Endodermal cell (in vitro differentiated cells): ENCODE data around the gene KCNH8. TPM values are rescaled to one million over a fixed set of nuclear protein-coding genes. Genes with fewer than 3 reads are reported as not detected.

Experiments used
- DNase-seq: peaks from one replicate; pipeline ENCODE4 v3.0.0-alpha.2; 2017
- H3K27ac ChIP-seq: 2 replicates; pipeline ENCODE4 v1.5.1; 2013; ENCODE audit warnings: mild to moderate bottlenecking, low read depth, low read length, moderate library complexity
- H3K27me3 ChIP-seq: 2 replicates; pipeline ENCODE4 v1.6.1; 2013; ENCODE audit warnings: mild to moderate bottlenecking, low read length, moderate library complexity; ENCODE audit not compliant: insufficient read depth, control insufficient read depth, poor library complexity, severe bottlenecking
- H3K36me3 ChIP-seq: 2 replicates; pipeline ENCODE4 v1.7.0; 2013; ENCODE audit warnings: mild to moderate bottlenecking, low read length, moderate library complexity; ENCODE audit not compliant: control insufficient read depth, insufficient read depth
- H3K4me1 ChIP-seq: one replicate; pipeline ENCODE4 v1.7.0; 2013; ENCODE audit warnings: low read length; ENCODE audit not compliant: control insufficient read depth, insufficient read depth
- H3K4me3 ChIP-seq: 2 replicates; pipeline ENCODE4 v1.5.1; 2013; ENCODE audit warnings: mild to moderate bottlenecking, low read length, moderate library complexity
- H3K9ac ChIP-seq: 2 replicates; pipeline ENCODE4 v1.6.1; 2013; ENCODE audit warnings: mild to moderate bottlenecking, low read length, moderate library complexity; ENCODE audit not compliant: poor library complexity, severe bottlenecking; ENCODE audit errors: extremely low read depth
- H3K9me3 ChIP-seq: 2 replicates; pipeline ENCODE4 v1.6.1; 2013; ENCODE audit warnings: mild to moderate bottlenecking, low read length, moderate library complexity; ENCODE audit not compliant: control insufficient read depth
- H3K27ac Mint-ChIP-seq: 2 replicates; pipeline ENCODE4 v1.8.0; 2020; ENCODE audit warnings: mixed read lengths
- H3K27me3 Mint-ChIP-seq: 2 replicates; pipeline ENCODE4 v1.8.0; 2021; ENCODE audit warnings: mild to moderate bottlenecking, mixed read lengths; ENCODE audit not compliant: insufficient read depth
- H3K36me3 Mint-ChIP-seq: 2 replicates; pipeline ENCODE4 v1.8.0; 2020; ENCODE audit warnings: low read depth, mixed read lengths
- H3K4me1 Mint-ChIP-seq: 2 replicates; pipeline ENCODE4 v1.8.0; 2020; ENCODE audit warnings: mixed read lengths
- H3K4me3 Mint-ChIP-seq: 2 replicates; pipeline ENCODE4 v1.8.0; 2020; ENCODE audit warnings: mild to moderate bottlenecking, moderate library complexity, mixed read lengths
- H3K9me3 Mint-ChIP-seq: 2 replicates; pipeline ENCODE4 v1.8.0; 2020; ENCODE audit warnings: mild to moderate bottlenecking, mixed read lengths
- WGBS, 2 experiments: methylation state at CpG; one replicate each; pipeline versions ENCODE4 v1.1.5 to v1.1.7; 2013; ENCODE audit warnings: missing lambda C conversion rate in 2 of 2, mixed read lengths in 1 of 2; ENCODE audit not compliant: insufficient coverage in 1 of 2, insufficient read length in 1 of 2; 5-methylcytosine and 5-hydroxymethylcytosine counted together
- total RNA-seq, 2 donors: library from RNA; stranded (reverse); fragmentation: NEBNext Ultra II Directional in 1 of 2; extraction: Animal tissue kit (Norgen Biotek cat#: 25700) in 1 of 2; gene quantifications; 2 replicates in 1 of 2; 3 replicates in 1 of 2; pipeline ENCODE4 v1.2.1, GENCODE V29; 2021
- TF ChIP-seq, protein P1 (sequence below): fragments of 200-600 bp; sonication (generic); conservative IDR thresholded peaks from 2 replicates; pipeline ENCODE4 v1.5.0; 2021; ENCODE audit warnings: antibody characterized with exemption, mild to moderate bottlenecking

Gene KCNH8
- total RNA-seq, 2 donors from 2014 or later, result 12.0 to 15.0 TPM

DNA sequence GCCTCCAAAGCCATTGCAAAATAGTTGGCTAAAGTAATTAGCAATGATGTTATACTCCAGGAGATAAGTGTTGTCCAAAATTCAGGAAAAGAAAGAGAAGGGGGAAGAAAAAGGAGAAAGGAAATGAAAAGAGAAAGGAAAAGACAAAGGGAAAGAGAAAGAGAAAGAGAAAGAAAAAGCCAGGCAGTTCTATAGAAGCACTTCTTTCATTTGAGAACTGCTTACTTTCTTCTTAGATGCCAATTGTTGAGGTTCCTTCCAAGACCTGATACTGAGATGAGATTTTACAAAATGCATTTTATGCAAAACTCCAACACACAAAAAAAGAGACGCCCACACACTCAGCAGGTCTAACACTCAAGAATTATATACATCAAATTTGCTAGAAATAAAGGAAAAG, 298.4 kb downstream of the KCNH8 start:
- Mint-ChIP-seq H3K36me3 (peaks cover 10% of the 10 kb centered on the region), H3K4me3 (no peak overlapping the region), H3K27ac (no peak overlapping the region), H3K27me3 (no peaks in the 10 kb centered on the region), H3K9me3 (no peaks in the 10 kb centered on the region), H3K4me1 (no peaks in the 10 kb centered on the region)
- Histone ChIP-seq H3K9ac (no peak overlapping the region), H3K4me1 (no peaks in the 10 kb centered on the region), H3K27me3 (no peaks in the 10 kb centered on the region), H3K4me3 (no peak overlapping the region), H3K9me3 (no peaks in the 10 kb centered on the region), H3K36me3 (peaks cover 56% of the 10 kb centered on the region), H3K27ac (no peak overlapping the region)
- no CpG with 5 or more reads among the region's 1 CpG for WGBS, 2 experiments
- DNase-seq, result no peak
- TF ChIP-seq, protein P1, sequence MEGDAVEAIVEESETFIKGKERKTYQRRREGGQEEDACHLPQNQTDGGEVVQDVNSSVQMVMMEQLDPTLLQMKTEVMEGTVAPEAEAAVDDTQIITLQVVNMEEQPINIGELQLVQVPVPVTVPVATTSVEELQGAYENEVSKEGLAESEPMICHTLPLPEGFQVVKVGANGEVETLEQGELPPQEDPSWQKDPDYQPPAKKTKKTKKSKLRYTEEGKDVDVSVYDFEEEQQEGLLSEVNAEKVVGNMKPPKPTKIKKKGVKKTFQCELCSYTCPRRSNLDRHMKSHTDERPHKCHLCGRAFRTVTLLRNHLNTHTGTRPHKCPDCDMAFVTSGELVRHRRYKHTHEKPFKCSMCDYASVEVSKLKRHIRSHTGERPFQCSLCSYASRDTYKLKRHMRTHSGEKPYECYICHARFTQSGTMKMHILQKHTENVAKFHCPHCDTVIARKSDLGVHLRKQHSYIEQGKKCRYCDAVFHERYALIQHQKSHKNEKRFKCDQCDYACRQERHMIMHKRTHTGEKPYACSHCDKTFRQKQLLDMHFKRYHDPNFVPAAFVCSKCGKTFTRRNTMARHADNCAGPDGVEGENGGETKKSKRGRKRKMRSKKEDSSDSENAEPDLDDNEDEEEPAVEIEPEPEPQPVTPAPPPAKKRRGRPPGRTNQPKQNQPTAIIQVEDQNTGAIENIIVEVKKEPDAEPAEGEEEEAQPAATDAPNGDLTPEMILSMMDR, result no peak

DNA sequence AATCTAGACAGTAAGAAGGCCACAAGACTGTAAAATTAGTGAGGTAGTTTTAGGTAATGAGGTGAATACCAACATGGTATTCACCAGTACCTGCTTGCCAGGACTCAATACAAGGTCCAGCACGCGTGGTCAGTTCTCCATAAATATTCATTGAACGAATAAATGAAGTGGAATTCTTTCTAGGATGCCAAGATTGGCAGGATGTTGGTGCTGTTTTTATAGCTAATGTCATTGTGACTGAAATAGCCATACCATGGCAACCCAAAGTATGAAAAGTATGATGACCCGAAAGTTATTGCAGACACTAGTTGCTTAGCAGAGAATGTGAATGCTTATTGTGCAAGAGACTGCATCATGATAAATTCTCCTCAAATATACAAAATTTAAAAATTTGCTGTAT, 307.2 kb downstream of the KCNH8 start:
- TF ChIP-seq, protein P1, result no peak
- H3K27me3 Mint-ChIP-seq, result no peaks in the 10 kb centered on the region
- H3K9me3 Mint-ChIP-seq, result peaks cover 2% of the 10 kb centered on the region
- no peaks in the 10 kb centered on the region for H3K9me3 ChIP-seq
- H3K36me3 Mint-ChIP-seq, result peaks cover 38% of the 10 kb centered on the region
- H3K4me3 Mint-ChIP-seq, result no peak overlapping the region
- H3K4me1 ChIP-seq, result no peaks in the 10 kb centered on the region
- no peak overlapping the region for H3K27ac Mint-ChIP-seq
- H3K4me1 Mint-ChIP-seq, result peaks cover 6% of the 10 kb centered on the region
- H3K36me3 ChIP-seq, result peaks cover 74% of the 10 kb centered on the region
- no peaks in the 10 kb centered on the region for H3K27me3 ChIP-seq
- H3K4me3 ChIP-seq, result no peak overlapping the region
- no peak overlapping the region for H3K27ac ChIP-seq
- WGBS, 2 experiments, result 80 to 91% methylated on average over 1 to 4 of the region's 4 CpGs
- DNase-seq, result no peak
- no peak overlapping the region for H3K9ac ChIP-seq

DNA sequence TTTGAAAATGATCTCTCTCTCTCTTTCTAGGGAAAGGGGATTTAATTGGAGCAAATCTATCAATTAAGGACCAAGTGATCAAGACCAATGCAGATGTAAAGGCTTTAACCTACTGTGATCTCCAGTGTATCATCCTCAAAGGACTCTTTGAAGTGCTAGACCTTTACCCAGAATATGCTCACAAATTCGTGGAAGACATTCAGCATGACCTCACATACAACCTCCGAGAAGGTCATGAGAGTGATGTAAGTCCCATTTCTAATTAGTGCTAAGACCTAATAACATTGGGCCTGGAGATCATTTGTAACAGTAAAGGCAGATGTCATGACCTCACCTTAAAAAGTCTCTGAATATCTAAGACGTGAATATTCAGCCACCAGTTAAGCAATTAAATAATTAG, 308.4 kb downstream of the KCNH8 start:
- Histone ChIP-seq H3K9me3 (peaks cover 4% of the 10 kb centered on the region), H3K27ac (no peak overlapping the region), H3K4me1 (no peaks in the 10 kb centered on the region), H3K4me3 (no peak overlapping the region), H3K27me3 (no peaks in the 10 kb centered on the region), H3K9ac (no peak overlapping the region), H3K36me3 (peaks cover 68% of the 10 kb centered on the region)
- peaks cover 2% of the 10 kb centered on the region for H3K9me3 Mint-ChIP-seq
- H3K27ac Mint-ChIP-seq, result no peak overlapping the region
- no peak overlapping the region for H3K4me3 Mint-ChIP-seq
- H3K27me3 Mint-ChIP-seq, result no peaks in the 10 kb centered on the region
- WGBS, 2 experiments, result 83 to 91% methylated on average over 3 of the region's 3 CpGs
- DNase-seq, result no peak
- H3K36me3 Mint-ChIP-seq, result peaks cover 31% of the 10 kb centered on the region
- TF ChIP-seq, protein P1, result no peak
- H3K4me1 Mint-ChIP-seq, result peaks cover 6% of the 10 kb centered on the region
